SK-N-SH (cell line): Measurements from ENCODE around the gene DCXR.
"Not testable (repeated sequence)": the region's sequence is repeated elsewhere in the genome, so short reads cannot be mapped to it uniquely, and the experiment has no call there.

Experiments
- ELF1 ChIP-seq: IDR thresholded peaks from 2 replicates; pipeline ENCODE4 v1.4.0; 2012
- RAD21 ChIP-seq: IDR thresholded peaks from 2 replicates; pipeline ENCODE4 v1.6.1; 2012; ENCODE audit warnings: mild to moderate bottlenecking, low read length
- TF ChIP-seq, protein P1 (sequence below): fragments of 200-600 bp; sonication (generic); IDR thresholded peaks from 2 replicates; pipeline ENCODE4 v1.6.1; 2017; ENCODE audit warnings: antibody characterized with exemption, mild to moderate bottlenecking, moderate library complexity
- TF ChIP-seq, protein P2 (sequence below): IDR thresholded peaks from 2 replicates; pipeline ENCODE4 v1.6.1; 2012; ENCODE audit warnings: mild to moderate bottlenecking, low read depth, low read length, moderate library complexity

DNA sequence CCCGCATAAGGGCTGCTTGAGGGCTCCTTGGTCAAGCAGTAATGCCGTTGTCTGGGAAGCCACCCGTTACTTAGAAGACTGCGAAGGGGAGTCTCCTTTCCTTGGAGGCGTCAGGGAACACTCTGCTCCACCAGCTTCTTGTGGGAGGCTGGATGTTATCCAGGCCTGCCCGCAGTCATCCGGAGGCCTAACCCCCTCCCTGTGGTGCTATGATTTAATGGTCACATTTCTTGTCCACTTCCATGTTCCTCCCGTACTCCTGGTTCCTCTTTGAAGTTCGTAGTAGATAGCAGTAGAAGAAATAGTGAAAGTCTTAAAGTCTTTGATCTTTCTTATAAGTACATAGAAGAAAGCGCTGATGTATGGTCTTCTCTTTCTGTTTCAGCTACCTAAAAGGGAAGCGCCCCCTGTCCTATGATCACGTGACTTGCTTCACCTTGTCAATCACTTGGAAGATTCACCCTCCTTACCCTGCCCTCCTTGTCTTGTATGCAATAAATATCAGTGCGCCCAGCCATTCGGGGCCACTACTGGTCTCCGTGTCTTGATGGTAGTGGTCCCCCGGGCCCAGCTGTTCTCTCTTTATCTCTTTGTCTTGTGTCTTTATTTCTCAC, 1.4 kb upstream of the DCXR start:
- not testable (repeated sequence) for TF ChIP-seq ELF1, RAD21
- TF ChIP-seq, protein P1, sequence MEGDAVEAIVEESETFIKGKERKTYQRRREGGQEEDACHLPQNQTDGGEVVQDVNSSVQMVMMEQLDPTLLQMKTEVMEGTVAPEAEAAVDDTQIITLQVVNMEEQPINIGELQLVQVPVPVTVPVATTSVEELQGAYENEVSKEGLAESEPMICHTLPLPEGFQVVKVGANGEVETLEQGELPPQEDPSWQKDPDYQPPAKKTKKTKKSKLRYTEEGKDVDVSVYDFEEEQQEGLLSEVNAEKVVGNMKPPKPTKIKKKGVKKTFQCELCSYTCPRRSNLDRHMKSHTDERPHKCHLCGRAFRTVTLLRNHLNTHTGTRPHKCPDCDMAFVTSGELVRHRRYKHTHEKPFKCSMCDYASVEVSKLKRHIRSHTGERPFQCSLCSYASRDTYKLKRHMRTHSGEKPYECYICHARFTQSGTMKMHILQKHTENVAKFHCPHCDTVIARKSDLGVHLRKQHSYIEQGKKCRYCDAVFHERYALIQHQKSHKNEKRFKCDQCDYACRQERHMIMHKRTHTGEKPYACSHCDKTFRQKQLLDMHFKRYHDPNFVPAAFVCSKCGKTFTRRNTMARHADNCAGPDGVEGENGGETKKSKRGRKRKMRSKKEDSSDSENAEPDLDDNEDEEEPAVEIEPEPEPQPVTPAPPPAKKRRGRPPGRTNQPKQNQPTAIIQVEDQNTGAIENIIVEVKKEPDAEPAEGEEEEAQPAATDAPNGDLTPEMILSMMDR, result not testable (repeated sequence)
- TF ChIP-seq, protein P2, sequence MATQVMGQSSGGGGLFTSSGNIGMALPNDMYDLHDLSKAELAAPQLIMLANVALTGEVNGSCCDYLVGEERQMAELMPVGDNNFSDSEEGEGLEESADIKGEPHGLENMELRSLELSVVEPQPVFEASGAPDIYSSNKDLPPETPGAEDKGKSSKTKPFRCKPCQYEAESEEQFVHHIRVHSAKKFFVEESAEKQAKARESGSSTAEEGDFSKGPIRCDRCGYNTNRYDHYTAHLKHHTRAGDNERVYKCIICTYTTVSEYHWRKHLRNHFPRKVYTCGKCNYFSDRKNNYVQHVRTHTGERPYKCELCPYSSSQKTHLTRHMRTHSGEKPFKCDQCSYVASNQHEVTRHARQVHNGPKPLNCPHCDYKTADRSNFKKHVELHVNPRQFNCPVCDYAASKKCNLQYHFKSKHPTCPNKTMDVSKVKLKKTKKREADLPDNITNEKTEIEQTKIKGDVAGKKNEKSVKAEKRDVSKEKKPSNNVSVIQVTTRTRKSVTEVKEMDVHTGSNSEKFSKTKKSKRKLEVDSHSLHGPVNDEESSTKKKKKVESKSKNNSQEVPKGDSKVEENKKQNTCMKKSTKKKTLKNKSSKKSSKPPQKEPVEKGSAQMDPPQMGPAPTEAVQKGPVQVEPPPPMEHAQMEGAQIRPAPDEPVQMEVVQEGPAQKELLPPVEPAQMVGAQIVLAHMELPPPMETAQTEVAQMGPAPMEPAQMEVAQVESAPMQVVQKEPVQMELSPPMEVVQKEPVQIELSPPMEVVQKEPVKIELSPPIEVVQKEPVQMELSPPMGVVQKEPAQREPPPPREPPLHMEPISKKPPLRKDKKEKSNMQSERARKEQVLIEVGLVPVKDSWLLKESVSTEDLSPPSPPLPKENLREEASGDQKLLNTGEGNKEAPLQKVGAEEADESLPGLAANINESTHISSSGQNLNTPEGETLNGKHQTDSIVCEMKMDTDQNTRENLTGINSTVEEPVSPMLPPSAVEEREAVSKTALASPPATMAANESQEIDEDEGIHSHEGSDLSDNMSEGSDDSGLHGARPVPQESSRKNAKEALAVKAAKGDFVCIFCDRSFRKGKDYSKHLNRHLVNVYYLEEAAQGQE, result not testable (repeated sequence)
